GM18870 (cell line): ENCODE results near the gene SH3TC1.

Experiments used
- ATAC-seq: cut with Tn5 transposase; IDR thresholded peaks from one replicate; pipeline ENCODE4 v1.9.1; 2021; ENCODE audit warnings: moderate library complexity; ENCODE audit not compliant: unreplicated experiment

Gene SH3TC1

GRCh38 chr4:8180310-8181093, 18.6 kb upstream of the SH3TC1 start:
- no peak for ATAC-seq

DNA sequence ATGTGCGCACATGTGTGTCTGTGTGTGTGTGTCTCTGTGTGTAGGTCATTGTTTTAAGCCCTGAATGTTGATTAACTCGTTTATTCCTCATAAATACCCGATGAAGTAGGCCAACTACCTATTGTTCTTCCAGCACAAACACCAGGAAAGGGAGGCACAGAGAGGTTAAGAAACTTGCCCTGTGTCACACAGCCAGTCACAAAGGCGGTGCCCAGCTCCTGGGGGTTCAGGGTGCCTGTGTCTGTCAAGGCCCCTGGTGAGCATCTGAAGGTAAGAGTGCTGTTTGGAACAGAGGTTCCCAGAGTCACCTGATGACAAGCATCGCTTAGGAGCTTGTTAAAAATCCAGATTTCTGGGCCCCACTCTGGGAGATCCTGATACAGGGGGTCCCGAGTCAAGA, 18.0 kb upstream of the SH3TC1 start:
- ATAC-seq: no peak

DNA sequence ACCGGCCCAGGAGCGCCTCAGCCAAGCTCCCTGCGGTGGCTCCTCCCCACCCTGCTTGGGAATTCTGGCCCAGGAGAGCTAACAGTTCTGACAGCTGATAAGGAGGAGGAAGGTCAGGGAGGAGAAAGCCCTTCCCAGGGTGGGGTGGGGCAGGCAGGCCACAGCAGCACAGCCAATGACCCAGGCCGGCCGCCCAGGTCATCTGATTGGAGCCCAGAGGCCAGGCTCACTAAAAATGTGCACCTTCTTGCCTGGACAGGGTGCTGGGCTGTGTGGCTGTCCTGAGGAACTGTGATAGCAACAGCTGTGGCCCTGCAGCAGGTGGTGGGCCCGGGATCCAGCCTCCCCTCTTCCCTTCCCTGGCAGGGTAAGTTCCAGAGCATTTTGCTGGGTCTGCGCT, 17.2 kb upstream of the SH3TC1 start:
- no peak for ATAC-seq

DNA sequence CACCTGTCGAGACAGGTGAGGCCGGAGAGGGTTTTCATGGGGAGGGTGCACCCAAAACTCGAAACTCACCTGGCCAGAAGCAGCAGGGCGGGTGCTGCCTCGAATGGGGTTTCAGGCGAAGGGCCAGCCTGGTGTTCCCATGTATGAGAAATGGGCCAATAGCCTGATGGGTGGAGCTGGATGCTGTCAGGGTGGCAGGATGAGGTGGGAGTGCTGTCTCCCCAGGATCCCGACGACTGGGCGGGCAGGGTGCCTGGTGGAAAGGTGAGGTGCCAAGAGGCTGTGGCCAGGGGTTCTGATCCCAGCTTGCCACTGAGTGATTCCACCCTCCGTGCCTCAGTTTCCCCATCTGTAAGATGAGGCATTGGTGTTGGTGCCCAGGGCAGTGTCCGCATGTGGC, 16.8 kb upstream of the SH3TC1 start:
- ATAC-seq: no peak

DNA sequence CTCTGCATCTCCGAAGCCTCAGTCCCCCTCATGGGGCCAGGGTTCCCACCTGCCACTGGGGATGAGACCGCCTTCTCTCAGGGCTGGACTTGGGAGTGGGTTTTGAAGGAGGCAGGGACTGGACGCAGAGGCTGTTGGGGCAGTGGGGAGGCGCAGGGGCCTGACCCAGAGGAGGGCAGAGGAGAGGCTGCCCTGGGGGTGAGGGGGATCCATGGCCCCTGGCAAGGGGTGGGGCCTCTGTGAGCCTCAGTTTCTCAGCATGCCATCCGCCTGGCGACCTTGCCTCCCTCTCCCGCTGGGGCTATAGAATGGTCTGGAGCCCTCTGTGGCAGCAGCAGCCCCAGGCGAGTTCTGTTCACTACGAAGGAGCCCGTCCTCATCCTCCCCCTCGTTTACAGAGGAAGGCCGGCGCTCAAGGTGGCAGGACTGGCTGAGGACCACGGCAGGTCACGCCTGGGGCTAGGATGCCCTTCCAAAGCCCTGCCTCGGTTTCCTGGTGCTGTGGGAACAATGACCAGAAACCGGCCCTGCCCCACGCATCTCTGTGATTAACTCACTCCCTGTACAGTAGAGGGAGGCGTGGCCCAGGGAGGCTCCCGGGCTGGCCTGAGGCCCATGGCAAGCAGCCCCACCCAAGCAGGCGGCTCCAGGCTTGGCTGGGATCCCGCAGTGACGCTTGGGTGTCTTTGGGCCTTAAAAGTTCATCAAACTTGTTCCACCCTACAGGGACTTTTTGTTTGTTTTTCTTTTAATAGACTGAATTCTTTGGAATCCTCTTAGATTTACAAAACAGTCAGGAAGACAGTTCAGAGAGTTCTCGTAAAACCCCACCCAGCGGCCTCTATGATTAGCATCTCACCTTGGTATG, 16.0 kb upstream of the SH3TC1 start:
- no peak for ATAC-seq

DNA sequence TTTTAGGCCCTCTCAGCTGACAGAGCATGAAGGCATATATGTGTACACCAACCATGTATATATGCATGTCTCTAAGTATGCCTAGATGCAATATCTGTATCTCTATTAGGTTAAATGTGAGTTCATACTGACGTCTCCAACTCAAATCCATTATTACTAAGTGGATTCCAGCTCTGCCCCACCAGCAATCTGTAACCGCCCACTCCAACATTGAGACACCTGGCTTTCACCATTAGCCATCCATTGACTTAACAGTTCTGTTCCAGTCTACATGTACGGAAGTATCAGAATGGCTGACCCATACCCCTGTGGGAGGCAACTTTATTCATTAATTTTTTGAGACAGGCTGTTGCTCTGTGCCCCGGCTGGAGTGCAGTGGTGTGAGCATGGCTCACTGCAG, 15.0 kb upstream of the SH3TC1 start:
- ATAC-seq: no peak

GRCh38 chr4:8185295-8185694, 13.8 kb upstream of the SH3TC1 start:
- ATAC-seq: no peak

GRCh38 chr4:8185930-8186329, 13.2 kb upstream of the SH3TC1 start:
- no peak for ATAC-seq

DNA sequence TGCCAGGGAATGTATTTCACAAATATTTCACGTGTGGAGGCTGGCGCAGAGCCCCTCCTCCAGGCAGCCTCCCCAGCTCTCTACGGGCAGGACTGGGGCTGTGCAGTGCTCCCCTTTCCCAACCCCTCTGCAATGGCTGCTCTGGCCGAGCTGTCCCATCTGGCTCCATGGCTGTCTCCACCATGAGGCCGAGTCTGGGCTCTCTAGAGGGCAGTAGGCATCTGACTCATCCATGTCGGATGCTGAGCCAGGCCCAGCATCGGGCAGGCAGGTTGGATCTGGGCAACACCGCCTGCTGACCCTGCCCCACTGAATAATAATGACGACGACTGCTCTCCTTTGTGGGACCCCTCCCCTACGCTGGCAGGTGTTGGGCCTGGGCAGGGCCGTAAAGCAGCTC, 11.0 kb upstream of the SH3TC1 start:
- ATAC-seq: no peak

- no peak for ATAC-seq
These were observed 10.1 kb upstream of the SH3TC1 start for GRCh38 chr4:8188743-8189550.

DNA sequence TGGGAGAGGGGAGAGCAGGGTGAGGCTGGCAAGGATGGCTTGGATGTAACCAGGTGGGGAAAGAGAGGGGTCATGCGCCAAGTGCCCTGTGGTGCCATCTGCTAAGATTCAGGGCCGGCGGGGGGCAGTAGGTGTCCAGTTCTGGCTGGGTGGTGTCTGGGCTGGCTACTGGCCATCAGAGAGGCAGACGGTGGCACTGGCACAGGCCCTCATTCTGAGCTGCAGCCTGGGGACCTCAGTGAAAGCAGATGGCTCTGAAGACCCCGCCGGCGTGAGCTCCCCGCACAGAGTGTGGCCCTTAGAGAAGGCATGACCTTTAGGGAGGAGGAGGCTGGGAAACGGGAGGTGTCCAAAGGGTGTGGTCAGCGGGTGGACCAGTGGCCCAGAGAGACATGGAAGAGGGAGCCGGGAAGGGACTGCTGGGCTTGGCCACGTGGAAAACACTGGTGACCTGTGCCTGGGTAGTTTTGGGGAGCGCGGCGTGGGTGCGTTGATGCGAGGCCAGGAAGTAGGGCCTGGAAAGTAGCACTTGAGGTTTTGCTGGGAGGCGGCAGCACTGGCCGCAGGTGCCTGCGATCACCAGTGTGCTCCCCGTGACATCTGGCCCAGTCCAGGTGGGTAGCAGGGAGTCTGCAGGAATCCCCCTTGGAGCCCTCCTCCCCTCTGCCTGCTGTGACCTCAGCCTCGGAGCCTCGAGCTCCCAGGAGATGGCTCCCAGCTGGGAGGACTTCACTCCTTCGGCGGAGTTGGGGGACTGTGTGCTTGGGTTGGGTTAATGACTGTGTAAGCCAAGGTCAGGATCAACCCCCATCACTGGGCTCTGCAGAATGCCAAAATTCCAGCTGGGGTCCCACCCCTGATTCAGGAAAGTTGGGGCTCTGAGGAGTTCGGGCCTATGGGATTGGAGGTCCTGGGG, 9.3 kb upstream of the SH3TC1 start:
- ATAC-seq: no peak

GRCh38 chr4:8191136-8191747, 7.8 kb upstream of the SH3TC1 start:
- no peak for ATAC-seq

DNA sequence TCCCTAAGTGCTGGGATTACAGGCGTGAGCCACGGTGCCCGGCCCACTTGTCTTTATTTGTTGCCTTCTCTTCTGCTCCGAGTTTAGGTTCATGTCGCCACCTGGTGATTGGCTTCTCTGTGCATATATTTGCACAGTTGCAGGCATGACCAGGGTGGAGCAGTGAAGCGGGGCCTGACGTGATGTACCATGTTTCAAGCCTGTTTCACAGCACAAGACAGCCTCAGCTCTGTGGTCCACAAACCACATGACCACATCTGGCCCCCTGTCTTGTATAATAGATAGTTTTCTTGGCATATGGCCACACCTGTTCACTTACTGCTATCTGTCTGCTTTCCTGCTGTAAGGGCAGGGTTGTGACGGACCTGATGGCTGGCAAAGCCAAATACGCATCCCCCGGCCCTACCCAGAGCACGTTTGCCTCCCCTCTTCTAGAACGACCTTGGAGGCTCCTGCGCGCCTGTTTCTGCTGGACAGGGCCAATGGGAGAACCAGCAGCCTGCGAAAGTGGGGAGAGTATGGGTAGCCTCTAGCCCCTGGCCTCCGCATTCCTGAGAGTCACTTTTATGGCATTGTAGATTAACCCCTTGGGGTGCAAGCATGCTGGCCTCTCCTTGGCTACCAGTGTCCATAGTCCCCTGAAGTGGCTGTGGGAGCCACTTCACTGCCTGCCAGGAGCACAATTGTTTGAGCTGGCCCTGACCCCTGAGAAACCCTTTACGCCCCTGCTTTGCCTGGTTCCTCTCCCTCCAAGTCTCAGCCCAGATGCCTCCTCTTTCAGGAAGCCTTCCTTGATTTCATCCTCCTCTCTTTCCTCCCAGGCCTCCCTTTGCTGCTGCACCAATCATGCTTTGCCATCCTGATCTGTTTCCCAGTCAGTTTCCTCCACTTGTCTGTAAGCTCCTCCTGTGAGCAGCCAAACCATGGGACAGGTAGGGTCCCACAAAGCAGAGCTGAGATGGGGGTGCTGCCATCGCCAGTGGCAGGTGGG, 6.0 kb upstream of the SH3TC1 start:
- peak; percentile 92 for ATAC-seq

DNA sequence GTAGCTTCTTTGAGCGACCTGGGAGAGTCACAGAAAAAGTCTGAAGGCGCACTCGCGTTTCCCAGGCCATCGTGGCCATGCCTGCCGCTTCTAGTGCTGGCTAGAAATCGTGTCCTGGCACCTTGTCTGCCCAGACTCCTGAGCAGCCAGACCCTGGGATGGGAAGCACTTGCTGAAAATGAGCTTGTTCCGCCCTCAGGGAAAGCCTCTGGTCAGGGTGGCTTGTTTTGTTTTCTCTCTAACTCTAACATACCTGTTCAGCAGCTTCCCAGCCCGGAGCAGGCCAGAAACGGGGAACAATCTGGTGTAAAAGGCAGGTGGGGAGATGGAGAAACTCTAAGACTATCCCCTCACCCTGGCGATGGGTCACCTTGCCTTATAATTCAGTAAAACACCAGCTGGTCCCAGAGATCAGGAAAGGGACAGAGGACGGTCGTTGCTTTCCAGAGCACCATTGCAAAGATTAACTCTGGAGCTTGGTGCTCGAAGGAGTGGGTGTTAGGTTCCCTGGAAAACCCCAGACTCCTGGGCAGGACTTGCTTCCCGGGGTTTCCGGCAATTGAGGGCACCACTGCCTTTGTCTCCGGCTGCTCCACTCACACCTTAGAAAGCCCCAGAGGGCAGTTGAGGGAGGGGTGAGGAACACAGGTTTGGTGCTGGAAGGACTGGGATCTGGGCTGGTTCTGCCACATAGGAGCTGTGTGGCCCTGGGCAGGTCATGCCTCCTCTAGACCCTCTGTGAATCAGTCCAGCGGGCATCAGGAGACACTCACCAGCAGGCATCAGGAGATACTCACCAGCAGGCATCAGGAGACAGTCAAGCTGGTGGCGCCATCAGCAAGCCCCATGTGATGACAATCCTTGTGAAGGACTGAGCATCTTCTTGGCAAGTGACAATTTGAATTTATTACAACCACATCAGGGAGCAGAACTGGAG, 4.5 kb upstream of the SH3TC1 start:
- ATAC-seq: no peak

DNA sequence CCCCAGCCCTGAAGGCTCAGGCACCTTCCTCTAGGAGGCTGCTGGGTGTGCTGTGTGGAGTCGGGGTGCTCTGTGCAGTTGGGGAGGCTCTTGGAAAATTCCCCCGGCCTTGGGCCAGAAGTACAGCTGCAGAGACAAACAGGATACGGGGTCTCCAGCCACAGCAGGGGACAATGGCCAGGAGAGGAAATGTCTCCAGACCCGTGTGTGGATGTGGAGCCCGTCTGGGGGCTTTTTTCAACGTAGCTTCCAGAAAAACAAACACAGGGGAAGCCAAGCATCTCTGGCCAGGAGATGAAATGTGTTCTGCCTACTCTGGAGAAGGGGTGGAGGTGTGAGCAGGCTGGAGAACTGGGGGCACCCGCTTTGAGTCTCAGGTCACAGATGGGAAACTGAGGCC, 3.7 kb upstream of the SH3TC1 start:
- ATAC-seq: no peak

DNA sequence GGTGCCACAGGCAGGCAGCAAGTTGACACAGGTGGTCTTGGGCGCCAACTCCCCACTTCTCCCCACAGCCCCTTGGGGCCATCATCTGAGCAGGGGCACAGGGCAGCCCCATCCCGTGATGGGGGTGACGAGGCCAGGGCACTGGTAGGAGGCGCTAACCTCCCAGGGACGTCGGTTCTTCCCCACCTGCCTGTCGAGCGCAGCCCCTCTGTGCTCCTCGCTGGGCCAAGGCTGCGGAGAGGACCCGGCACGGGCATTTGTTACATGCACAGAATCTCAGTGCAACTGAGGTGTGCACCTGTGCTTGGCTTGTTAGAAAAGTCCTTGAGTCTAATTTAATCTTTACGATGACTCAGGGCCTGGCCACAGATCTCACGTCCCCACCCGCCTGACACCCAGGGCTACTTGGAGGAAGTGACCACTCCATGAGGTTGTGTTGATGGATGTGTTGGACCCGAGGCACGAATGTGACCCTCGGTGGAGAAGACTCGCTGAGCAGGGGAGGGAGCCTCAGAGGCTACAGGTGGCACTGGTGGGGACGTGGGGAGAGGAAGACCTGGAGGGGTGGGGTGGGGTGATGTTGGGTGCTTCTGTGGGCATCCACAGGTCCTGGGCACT, 3.1 kb upstream of the SH3TC1 start:
- ATAC-seq: no peak

- no peak for ATAC-seq
These were observed 1.6 kb upstream of the SH3TC1 start for GRCh38 chr4:8197521-8197920.
